ENCODE results near the gene RNF220.

DNA sequence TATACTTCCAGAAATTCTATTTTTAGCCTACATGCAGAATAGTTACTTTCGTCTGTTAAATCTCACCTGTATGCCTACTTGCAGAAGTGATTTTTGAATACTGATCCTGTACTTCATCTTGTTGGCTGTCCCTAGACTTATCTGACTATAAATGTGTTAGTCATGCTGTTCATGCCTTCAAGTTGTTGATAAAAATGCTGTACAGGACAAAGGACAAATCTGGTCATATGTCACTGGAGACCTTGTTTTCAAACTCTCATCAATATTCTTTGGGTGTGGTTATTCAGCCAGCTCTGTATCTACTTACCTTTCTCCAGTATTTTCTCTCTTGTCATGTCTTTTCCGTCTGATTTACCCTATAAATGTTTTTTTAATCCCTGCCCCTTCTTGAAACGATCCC is 132.9 kb downstream of the RNF220 start:
- TF ChIP-seq, protein P1, sequence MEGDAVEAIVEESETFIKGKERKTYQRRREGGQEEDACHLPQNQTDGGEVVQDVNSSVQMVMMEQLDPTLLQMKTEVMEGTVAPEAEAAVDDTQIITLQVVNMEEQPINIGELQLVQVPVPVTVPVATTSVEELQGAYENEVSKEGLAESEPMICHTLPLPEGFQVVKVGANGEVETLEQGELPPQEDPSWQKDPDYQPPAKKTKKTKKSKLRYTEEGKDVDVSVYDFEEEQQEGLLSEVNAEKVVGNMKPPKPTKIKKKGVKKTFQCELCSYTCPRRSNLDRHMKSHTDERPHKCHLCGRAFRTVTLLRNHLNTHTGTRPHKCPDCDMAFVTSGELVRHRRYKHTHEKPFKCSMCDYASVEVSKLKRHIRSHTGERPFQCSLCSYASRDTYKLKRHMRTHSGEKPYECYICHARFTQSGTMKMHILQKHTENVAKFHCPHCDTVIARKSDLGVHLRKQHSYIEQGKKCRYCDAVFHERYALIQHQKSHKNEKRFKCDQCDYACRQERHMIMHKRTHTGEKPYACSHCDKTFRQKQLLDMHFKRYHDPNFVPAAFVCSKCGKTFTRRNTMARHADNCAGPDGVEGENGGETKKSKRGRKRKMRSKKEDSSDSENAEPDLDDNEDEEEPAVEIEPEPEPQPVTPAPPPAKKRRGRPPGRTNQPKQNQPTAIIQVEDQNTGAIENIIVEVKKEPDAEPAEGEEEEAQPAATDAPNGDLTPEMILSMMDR (optimal IDR thresholded peaks at IDR 0.05 in 1 of 3, IDR thresholded peaks at IDR 0.05 in 1 of 3, conservative IDR thresholded peaks at IDR 0.05 in 1 of 3; ENCODE audit: extremely low read depth in 1 of 3, insufficient read depth in 2 of 3, low read length in 3 of 3), result no peak
- TF ChIP-seq EZH2 (IDR thresholded peaks at IDR 0.05; ENCODE audit: low read length), result no peak
